Duodenal mucosa (tissue), 2 donors: ENCODE data around the gene NOB1.
"Not testable (repeated sequence)": the region's sequence is repeated elsewhere in the genome, so short reads cannot be mapped to it uniquely, and the experiment has no call there.

ENCODE experiments used
- H3K27ac ChIP-seq: one replicate; pipeline ENCODE4 v1.7.0; 2013; ENCODE audit warnings: low read depth, low read length
- H3K27me3 ChIP-seq, 2 donors: one replicate each; pipeline ENCODE4 v1.7.0; 2013; ENCODE audit warnings: low read length in 2 of 2, control low read depth in 1 of 2; ENCODE audit not compliant: insufficient read depth in 2 of 2, control insufficient read depth in 1 of 2
- H3K36me3 ChIP-seq, 2 donors: one replicate each; pipeline ENCODE4 v1.7.0; 2013; ENCODE audit warnings: low read length in 2 of 2, control low read depth in 1 of 2; ENCODE audit not compliant: insufficient read depth in 2 of 2, control insufficient read depth in 1 of 2
- H3K4me1 ChIP-seq, 2 donors: one replicate each; pipeline ENCODE4 v1.7.0; 2013; ENCODE audit warnings: low read length in 2 of 2, control low read depth in 1 of 2; ENCODE audit not compliant: insufficient read depth in 2 of 2, control insufficient read depth in 1 of 2
- H3K4me3 ChIP-seq, 2 donors: one replicate each; pipeline ENCODE4 v1.7.0; 2013; ENCODE audit warnings: low read length in 2 of 2, low read depth in 1 of 2
- H3K9ac ChIP-seq, 2 donors: one replicate each; pipeline ENCODE4 v1.7.0; 2013; ENCODE audit warnings: low read length in 2 of 2, low read depth in 1 of 2
- H3K9me3 ChIP-seq, 2 donors: one replicate each; pipeline ENCODE4 v1.7.0; 2013; ENCODE audit warnings: low read length in 2 of 2, control low read depth in 1 of 2; ENCODE audit not compliant: control insufficient read depth in 1 of 2

NOB1 gene

DNA sequence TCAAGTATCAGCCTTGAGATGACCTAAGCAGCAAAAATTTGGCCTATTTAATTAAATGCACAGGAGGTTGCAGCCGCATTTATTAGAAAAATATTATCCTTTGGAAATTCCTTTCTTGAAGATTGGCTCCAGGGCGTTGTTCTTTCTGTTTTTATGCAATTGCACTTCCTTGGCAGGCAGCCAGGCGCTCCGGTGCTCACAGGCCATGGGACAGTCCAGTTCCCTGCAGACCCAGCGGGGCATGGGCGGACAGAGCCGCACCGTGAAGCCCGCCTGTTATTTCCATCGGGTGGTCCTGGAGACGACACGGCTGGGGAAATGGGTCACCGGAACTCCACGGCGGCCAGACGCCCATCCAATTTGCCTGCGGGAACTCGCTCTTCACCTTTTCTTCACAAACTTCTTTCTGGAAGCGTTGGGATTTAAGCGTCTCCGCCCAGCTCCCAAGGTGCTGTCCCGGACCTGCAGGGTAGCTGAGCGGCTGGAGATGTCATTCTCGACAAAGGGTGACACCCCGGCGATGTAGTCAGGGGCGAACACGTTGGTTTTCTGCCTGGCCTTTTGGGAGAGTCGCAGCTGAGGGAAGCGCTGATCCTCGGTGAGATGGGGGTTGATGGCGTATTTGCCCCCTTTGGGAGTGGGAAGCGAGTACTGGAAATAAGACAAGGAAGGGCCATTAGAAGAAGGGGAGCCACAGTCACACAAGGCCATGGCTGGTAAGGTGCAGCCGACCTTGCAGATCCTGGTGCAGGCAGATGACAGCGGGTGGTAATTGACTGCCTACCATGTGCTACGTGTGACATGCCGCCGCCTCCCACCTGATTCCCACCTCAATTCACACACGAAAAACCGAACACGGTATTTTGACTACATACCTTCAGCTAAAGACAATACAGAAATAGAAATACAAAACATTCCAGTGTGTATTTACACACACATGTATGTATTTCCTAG is 12.5 kb downstream of the NOB1 start:
- H3K36me3 ChIP-seq = peaks cover 30 to 61% of the 10 kb centered on the region in 2 donors
- peaks cover 12 to 13% of the 10 kb centered on the region in 2 donors for H3K4me1 ChIP-seq
- H3K9ac ChIP-seq = no peak overlapping the region
- no peak overlapping the region for H3K27ac ChIP-seq
- no peaks in the 10 kb centered on the region for H3K9me3 ChIP-seq
- no peaks in the 10 kb centered on the region for H3K27me3 ChIP-seq
- peak overlapping the region in 1 of 2 donors; percentile 3 for H3K4me3 ChIP-seq

DNA sequence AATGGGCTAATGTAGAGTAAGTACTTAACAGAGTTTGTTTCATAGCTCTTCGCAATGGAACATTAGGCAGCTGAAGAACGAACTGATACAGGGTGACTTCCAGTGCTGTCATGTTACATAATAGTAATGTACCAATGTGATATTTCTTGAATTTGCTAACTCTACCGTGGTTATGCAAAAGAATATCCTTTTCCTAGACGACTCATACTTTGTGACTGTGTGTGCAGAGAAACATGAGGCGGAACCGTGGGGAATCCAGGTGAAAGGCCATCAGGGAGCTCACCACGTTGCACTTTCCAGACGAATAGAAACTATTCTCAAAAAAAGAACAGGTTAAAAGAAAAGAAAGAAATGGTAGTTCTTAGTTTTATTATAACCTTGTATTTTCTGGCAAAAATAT is 13.2 kb downstream of the NOB1 start:
- Histone ChIP-seq H3K27ac (no peak overlapping the region), H3K36me3 (peaks cover 30 to 60% of the 10 kb centered on the region in 2 donors), H3K4me3 (peak overlapping the region in 1 of 2 donors; percentile 3), H3K4me1 (peaks cover 12 to 13% of the 10 kb centered on the region in 2 donors), H3K27me3 (no peaks in the 10 kb centered on the region), H3K9me3 (no peaks in the 10 kb centered on the region), H3K9ac (no peak overlapping the region)

GRCh38 chr16:69732101-69732500 is 22.6 kb downstream of the NOB1 start:
- Histone ChIP-seq H3K4me1 (peaks cover 8 to 14% of the 10 kb centered on the region in 2 donors), H3K36me3 (no peaks in the 10 kb centered on the region), H3K9me3 (no peaks in the 10 kb centered on the region), H3K27ac (no peak overlapping the region), H3K27me3 (no peaks in the 10 kb centered on the region), H3K4me3 (no peak overlapping the region), H3K9ac (no peak overlapping the region)

- not testable (repeated sequence) for H3K36me3 ChIP-seq, H3K9ac ChIP-seq, H3K27me3 ChIP-seq, H3K27ac ChIP-seq, H3K4me3 ChIP-seq, H3K9me3 ChIP-seq
- peaks cover 15 to 17% of the 10 kb centered on the region in 2 donors for H3K4me1 ChIP-seq
Observed at GRCh38 chr16:69731280-69731679, 23.4 kb downstream of the NOB1 start.

GRCh38 chr16:69729030-69729429 is 25.7 kb downstream of the NOB1 start:
- H3K4me1 ChIP-seq = peaks cover 26 to 30% of the 10 kb centered on the region in 2 donors
- not testable (repeated sequence) for H3K4me3 ChIP-seq, H3K27ac ChIP-seq, H3K27me3 ChIP-seq, H3K9me3 ChIP-seq, H3K9ac ChIP-seq, H3K36me3 ChIP-seq

- no peaks in the 10 kb centered on the region for H3K27me3 ChIP-seq
- no peak overlapping the region for H3K9ac ChIP-seq
- H3K4me1 ChIP-seq = peaks cover 26 to 30% of the 10 kb centered on the region in 2 donors
- no peak overlapping the region for H3K4me3 ChIP-seq
- H3K27ac ChIP-seq = no peak overlapping the region
- no peaks in the 10 kb centered on the region for H3K36me3 ChIP-seq
- H3K9me3 ChIP-seq = no peaks in the 10 kb centered on the region
Observed at GRCh38 chr16:69727916-69728270, 26.8 kb downstream of the NOB1 start.

DNA sequence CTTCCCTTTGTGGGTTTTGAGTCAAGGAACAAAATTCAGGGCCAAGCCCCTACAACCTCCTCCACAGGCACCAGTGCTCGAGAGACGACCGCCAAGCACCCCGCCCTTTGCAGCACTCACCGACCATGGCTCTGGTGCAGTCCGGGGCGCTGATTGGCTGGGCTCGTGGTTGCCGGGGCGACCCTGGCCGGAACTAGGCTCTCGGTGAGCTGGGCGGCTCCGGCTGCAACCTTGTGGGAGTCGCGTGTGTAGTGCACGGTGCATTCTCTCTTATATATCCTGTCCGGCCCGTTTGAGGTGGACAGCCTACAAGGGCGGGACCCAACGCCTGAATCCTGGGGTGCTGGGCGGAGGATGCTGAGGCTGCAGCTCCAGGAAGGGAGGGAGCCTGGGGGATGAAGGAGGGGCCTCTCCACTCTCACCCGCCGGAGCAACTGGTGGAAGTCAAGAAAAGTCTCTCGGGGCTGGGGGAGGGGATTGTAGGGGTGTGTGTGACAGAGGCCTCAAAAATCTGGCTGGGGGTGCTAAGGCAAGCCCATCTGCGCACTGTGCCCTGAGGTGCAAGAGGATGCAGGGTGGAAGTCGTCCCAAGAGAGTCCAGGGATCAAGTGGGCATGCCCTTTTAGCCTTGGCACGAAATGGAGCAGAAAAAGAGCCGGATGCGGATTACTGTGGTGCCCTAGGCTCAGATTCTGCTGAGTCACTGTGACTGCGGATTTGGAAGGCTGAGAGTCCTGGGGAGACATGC is 28.2 kb downstream of the NOB1 start, which contains the start of gene NQO1:
TSS of gene NQO1 (minus strand) at position 248 of the 748 bp plus-strand sequence. CDS start at position 127, 121 bp downstream.
- Histone ChIP-seq H3K27ac (peak within 1 kb of the TSS; percentile 79), H3K4me1 (peaks cover 25 to 27% of the 10 kb centered on the region in 2 donors), H3K36me3 (no peaks in the 10 kb centered on the region), H3K9ac (peak within 1 kb of the TSS; percentile 72 to 80), H3K4me3 (peak within 1 kb of the TSS; percentile 85 to 90), H3K9me3 (no peaks in the 10 kb centered on the region), H3K27me3 (no peaks in the 10 kb centered on the region)

DNA sequence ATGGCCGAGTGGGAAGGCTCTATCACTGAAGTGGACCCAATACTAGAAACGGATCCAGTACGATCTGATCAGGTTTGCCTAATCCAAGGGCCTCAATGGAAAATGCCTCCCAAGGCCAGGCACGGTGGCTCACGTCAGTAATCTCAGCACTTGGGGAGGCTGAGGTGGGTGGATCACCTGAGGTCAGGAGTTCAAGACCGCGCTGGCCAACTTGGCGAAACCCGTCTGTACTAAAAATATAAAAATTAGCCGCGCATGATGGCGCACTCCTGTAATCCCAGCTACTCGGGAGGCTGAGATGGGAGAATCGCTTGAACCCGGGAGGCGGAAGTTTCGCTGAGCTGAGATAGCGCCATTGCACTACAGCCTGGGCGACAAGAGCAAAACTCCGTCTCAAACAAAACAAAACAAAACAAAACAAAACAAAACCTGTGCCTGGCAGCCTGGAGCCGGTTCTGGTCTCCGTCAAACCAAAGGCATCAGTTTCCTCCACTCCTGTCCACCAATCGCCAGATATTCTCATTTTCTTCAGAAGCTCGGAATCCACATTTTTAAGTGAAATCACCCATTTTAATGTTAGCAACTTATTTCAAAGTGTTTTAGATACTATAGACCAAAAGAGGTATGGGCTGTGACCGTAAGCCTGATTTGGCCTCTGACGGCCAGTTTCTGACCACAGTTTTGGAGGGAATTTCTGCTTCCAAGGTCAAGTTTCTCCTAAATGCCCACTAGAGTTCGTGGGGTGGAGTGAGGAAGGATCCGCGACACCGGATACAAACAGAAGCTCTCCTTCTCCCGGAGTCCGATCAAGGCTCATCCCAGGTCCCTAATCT is 29.0 kb downstream of the NOB1 start:
- peaks cover 25 to 27% of the 10 kb centered on the region in 2 donors for H3K4me1 ChIP-seq
- peak overlapping the region; percentile 79 for H3K27ac ChIP-seq
- H3K36me3 ChIP-seq = no peaks in the 10 kb centered on the region
- no peaks in the 10 kb centered on the region for H3K27me3 ChIP-seq
- H3K4me3 ChIP-seq = peak overlapping the region; percentile 85 to 90
- peak overlapping the region; percentile 72 to 80 for H3K9ac ChIP-seq
- no peaks in the 10 kb centered on the region for H3K9me3 ChIP-seq

GRCh38 chr16:69724981-69725479 is 29.7 kb downstream of the NOB1 start:
- Histone ChIP-seq H3K27me3 (no peaks in the 10 kb centered on the region), H3K27ac (peak overlapping the region; percentile 60), H3K36me3 (no peaks in the 10 kb centered on the region), H3K4me3 (peak overlapping the region; percentile 29 to 31), H3K9ac (peak overlapping the region; percentile 26 to 28), H3K9me3 (no peaks in the 10 kb centered on the region), H3K4me1 (peaks cover 25 to 27% of the 10 kb centered on the region in 2 donors)
